ENCODE results near the gene CAMSAP1.

CAMSAP1 gene

GRCh38 chr9:135878528-135879236, 28.7 kb downstream of the CAMSAP1 start:
- no peak for DNase-seq

- DNase-seq: no peak
These were observed 29.4 kb downstream of the CAMSAP1 start for GRCh38 chr9:135877791-135878527.

DNA sequence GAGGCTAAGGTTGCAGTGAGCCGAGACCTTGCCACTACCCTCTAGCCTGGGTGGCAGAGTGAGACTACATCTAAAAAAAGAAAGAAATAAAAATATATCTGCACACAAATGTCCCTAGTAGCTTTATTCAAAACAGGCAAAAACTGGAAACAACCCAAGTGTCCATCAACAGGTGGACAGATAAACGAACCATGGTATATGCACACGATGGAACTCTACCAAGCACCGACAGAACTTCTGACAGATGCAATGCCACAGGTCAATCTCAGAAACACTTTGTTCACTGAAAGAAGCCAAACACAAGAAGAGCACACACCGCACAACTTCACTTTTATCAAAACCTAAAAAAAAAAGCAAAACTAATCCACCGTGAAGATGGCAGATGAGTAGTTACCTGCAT, 30.4 kb downstream of the CAMSAP1 start:
- DNase-seq: no peak

GRCh38 chr9:135874859-135875258, 32.5 kb downstream of the CAMSAP1 start:
- DNase-seq: no peak

DNA sequence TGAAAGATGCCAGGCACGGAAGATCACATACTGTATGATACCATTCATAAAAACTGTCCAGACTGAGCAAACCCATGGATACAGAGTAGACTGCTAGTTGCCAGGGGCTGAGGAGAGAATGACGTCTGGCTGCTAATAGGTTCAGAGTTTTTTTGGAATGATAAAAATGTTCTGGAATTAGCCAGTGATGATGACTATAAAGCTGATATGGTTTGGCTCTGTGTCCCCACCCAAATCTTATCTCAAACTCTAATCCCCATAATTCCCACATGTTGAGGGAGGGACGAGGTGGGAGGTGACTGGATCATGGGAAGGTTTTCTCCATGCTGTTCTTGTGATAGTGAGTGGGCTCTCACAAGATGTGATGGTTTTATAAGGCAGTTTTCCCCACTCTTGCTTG, 37.4 kb downstream of the CAMSAP1 start:
- DNase-seq: no peak

DNA sequence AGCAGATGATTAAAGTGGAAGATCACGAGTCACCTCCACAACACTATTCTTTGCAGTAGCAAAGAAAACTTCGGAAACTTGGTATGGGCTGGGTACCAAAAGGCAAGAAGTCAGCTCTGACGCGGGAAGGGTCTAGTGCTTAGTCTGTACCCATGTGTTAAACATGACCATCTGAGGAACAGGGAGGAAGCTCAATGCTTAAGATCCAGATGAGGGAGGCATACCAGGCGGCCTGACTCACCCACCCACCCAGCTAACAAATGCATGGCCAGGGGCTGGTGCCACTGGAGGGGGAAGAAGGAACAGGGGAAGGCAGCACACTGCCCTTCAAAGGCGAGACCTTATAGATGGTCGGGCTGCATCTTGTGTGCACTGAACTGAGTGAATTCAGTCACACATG, 41.8 kb downstream of the CAMSAP1 start:
- no peak for DNase-seq

DNA sequence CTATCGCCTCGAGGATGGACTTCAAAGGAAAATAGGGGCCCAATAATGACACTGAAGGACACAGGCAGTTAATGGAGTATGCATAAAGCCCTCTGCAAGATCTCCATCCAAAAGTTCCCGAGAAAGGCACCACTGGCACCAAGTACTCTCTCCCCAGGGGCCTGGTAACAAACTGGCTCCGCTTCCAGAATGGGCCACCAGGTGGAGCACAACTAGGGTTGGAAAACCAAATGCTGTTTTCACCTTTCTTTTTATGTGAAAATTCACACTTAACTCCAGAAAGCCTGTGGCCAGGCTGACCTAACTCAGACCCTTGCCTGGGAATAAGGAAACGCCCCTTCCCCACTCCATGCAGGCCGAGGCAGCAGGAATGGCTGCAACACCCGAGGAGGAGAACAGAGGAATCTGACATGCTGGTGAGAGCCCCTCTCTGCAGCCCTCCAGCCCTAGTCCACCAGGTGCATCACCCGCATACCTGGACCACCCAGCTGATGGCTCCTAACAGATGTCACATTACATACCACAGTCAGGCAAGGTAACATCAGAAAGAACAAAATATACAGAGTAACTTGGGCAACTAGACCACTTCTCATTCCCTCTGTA, 42.8 kb downstream of the CAMSAP1 start:
- DNase-seq: peak; percentile 82

DNA sequence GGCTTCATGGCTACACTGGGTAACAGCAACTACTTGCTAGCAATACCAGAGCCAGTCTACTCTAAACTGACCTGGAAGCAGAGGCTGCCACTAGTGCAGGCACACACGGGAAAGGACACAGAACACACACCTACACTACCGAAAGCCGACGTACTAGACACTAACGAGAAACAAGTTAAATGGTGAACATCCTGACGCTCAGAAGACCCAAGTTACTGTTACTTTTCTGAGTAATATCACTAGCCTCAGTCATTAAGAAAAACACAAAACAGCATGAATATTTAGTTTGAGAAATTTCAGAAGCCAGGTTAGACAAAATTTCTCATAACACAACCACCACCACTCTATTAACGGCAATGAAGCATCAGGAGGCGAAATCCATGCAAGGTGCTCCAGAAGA, 44.5 kb downstream of the CAMSAP1 start:
- DNase-seq: no peak

GRCh38 chr9:135858491-135859185, 48.7 kb downstream of the CAMSAP1 start:
- DNase-seq: no peak

- no peak for DNase-seq
These were observed 49.5 kb downstream of the CAMSAP1 start for GRCh38 chr9:135857843-135858242.

DNA sequence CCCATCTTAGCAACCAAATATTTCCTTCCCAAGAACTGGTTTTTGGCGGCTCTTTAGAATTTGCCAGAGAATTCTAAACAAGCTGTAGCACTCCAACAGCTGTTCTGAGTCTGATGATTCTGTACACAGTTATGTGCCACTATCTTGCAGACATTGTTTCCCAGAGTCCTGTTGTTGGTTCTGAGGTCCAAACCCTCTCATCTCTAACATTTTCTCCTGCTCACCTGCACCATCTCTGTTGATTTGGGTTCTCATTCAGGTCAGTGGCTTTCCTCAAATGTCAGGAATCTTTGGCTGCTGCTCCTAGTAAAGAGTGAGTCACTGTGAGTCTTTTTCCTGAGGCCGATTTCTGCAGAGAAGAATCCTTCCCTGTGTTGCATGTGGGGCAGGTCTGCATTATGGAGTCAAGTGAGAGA, 50.0 kb downstream of the CAMSAP1 start:
- DNase-seq: no peak

DNA sequence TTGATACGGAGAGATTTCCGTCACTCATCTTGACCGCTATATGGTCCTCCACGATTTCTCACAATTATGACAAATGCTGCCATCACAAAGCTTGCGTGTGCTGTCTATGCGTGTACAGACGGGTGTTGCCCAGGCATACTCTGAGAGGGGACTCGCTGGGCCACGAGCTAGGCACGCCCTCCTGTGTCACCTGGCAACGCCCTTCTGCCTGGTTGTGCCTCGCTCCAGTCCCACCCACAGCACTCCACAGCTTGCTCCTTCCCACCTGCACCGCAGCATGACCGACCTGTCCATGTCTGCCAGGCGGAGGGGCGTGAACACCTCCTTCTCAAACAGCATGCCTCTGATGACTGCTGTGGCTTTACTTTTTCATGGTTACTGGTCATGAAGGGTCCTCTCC, 55.6 kb downstream of the CAMSAP1 start:
- no peak for DNase-seq

DNA sequence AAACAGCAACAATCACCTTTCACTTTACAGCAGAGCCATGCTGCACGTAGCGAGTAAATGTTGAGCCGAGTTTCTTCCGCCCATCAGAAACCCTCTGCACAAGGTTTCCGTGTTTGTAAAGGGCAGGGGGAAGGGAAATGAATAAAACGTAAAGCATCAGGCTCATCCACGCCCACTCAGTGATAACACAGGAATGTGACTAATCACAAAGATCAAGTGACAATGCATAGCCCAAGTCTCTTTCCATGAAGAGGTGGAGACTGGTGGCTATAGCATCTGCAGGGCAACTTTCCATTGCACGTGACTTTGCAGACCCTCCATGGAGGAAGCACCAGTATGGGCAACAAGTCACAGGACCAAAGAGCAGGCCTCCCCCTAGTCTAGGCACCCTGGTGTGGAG, 56.6 kb downstream of the CAMSAP1 start:
- DNase-seq: peak; percentile 16

DNA sequence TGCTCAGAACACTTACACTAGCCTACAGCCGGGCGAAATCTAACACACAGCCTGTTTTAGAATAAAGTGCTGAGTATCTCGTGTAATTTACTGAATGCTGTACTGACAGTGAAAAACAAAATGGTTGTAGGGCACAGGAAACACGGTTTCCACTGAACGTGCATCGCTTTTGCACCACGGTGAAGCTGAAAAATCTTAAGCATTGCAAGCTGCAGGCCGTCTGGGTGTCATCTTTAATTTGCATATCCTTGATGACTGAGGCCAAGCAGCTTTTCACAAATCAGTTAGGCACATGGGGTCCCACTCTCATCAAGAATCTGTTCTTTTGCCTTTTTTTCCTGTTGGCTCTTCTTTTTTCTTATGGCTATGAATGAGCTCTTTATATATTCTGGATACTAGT, 58.2 kb downstream of the CAMSAP1 start:
- no peak for DNase-seq

GRCh38 chr9:135848341-135849047, 58.9 kb downstream of the CAMSAP1 start:
- no peak for DNase-seq

- DNase-seq: no peak
These were observed 59.5 kb downstream of the CAMSAP1 start for GRCh38 chr9:135847833-135848232.

DNA sequence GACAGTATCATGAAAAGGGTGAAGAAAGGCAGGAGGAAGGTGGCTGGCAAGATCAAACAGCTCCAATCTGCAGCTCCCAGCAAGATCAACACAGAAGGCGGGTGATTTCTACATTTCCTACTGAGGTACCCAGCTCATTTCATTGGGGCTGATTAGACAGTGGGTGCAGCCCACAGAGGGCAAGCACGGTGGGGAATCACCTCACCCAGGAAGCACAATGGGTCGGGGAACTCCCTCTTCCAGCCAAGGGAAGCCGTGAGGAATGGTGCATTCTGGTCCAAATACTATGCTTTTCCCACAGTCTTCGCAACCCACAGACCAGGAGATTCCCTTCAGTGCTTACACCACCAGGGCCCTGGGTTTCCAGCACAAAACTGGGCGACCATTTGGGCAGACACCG, 66.8 kb downstream of the CAMSAP1 start:
- DNase-seq: no peak

- DNase-seq: no peak
These were observed 67.2 kb downstream of the CAMSAP1 start for GRCh38 chr9:135840107-135840506.

GRCh38 chr9:135839516-135839915, 67.8 kb downstream of the CAMSAP1 start:
- DNase-seq: no peak

DNA sequence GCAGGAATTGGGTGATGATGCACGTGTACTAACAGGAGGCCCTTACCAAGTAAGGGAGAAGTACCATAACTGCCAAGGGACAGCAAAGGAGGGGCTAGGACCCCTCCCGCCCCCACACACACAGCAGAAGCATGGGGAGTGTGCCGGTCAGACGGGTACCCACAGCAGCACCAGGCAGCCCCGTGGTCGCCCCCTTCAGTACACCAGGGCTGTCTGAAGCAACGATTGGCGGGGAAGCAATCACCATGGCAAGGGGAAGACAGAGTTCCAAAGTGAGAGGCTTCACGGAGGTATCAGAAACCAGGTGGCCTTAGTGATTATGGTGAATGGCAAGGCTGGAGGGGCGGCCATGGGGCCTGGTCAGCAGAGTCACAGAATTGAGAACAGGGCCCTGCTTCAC, 72.2 kb downstream of the CAMSAP1 start:
- no peak for DNase-seq

- no peak for DNase-seq
These were observed 73.5 kb downstream of the CAMSAP1 start for GRCh38 chr9:135833864-135834263.

- DNase-seq: no peak
These were observed 76.8 kb downstream of the CAMSAP1 start for GRCh38 chr9:135830496-135830895.

- DNase-seq: no peak
These were observed 78.7 kb downstream of the CAMSAP1 start for GRCh38 chr9:135828656-135829055.

All from stimulated activated CD4-positive, alpha-beta T cell treated with anti-CD3 and anti-CD28 coated beads, Interleukin-4, amount 100 ng/mL, for 24 hours (primary cell).